Epithelial cell of esophagus (primary cell): Measurements from ENCODE around the gene ITPR1.

Source experiments
- DNase-seq: peaks from one replicate; pipeline ENCODE4 v3.0.0; 2010; ENCODE audit warnings: low read depth
- H3K4me3 ChIP-seq: 2 replicates; pipeline ENCODE4 v1.5.1; 2011; ENCODE audit warnings: mild to moderate bottlenecking, low read length, control low read depth
- TF ChIP-seq, protein P1 (sequence below): IDR thresholded peaks from 2 replicates; pipeline ENCODE4 v1.5.1; 2011; ENCODE audit warnings: low read depth, mild to moderate bottlenecking, low read length, control low read depth, inconsistent platforms; ENCODE audit not compliant: insufficient read depth; ENCODE audit errors: missing control alignments

Gene ITPR1

GRCh38 chr3:4804161-4805058, 311.3 kb downstream of the ITPR1 start:
- DNase-seq, result peak; percentile 53
- TF ChIP-seq, protein P1, sequence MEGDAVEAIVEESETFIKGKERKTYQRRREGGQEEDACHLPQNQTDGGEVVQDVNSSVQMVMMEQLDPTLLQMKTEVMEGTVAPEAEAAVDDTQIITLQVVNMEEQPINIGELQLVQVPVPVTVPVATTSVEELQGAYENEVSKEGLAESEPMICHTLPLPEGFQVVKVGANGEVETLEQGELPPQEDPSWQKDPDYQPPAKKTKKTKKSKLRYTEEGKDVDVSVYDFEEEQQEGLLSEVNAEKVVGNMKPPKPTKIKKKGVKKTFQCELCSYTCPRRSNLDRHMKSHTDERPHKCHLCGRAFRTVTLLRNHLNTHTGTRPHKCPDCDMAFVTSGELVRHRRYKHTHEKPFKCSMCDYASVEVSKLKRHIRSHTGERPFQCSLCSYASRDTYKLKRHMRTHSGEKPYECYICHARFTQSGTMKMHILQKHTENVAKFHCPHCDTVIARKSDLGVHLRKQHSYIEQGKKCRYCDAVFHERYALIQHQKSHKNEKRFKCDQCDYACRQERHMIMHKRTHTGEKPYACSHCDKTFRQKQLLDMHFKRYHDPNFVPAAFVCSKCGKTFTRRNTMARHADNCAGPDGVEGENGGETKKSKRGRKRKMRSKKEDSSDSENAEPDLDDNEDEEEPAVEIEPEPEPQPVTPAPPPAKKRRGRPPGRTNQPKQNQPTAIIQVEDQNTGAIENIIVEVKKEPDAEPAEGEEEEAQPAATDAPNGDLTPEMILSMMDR, result no peak
- H3K4me3 ChIP-seq, result no peak overlapping the region

GRCh38 chr3:4805662-4806061, 312.5 kb downstream of the ITPR1 start:
- DNase-seq, result no peak
- TF ChIP-seq, protein P1, result no peak

GRCh38 chr3:4806535-4807108, 313.5 kb downstream of the ITPR1 start:
- TF ChIP-seq, protein P1, result no peak
- H3K4me3 ChIP-seq, result no peak overlapping the region
- no peak for DNase-seq

More at GRCh38 chr3:4805662-4806061, 312.5 kb downstream of the ITPR1 start:
- H3K4me3 ChIP-seq, result no peak overlapping the region

DNA sequence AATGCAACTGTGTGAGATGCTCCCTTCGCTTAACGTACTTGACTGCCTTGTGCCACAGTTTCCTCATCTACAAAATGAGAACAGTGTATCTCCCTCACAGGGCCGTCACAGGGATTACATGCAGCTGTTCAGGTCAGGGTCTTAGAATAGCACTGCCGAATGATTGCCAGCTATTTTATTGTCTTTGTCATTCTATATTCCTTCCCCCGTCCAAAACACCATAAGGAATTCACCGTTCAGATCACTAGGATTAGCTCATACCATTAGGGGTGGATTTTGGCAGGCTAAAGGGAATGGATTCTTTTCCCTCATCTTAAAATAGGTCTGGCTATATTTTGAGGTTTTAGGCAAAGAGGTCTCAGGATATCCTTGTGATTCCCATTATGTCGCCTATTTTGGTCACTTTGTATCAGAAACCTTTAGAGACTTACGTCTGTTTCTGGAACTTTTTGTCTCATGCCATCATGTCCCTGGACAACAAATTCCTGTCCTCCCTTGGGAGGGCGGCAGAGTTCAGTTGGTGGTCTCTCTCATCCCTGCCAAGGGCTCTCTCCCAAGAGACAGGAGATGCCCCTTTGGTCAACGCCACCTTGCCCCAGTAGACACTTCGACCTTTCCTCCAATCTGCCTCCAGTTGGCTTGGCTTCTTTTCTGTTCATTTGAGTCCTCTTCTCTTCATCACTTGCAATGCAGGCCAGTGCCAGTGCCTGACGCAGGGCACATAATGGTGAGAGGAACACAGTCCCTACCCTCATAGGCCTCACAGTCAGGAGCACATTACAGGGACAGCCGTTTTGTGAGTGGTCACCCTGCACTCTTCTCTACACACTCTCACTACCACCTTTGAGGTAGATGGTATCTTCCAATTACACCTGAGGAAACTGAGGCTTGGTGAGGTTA, 314.5 kb downstream of the ITPR1 start:
- no peak for DNase-seq
- H3K4me3 ChIP-seq, result no peak overlapping the region
- TF ChIP-seq, protein P1, result no peak

- TF ChIP-seq, protein P1, result no peak
- no peak overlapping the region for H3K4me3 ChIP-seq
- DNase-seq, result no peak
These were observed 315.5 kb downstream of the ITPR1 start for GRCh38 chr3:4808637-4809036.

DNA sequence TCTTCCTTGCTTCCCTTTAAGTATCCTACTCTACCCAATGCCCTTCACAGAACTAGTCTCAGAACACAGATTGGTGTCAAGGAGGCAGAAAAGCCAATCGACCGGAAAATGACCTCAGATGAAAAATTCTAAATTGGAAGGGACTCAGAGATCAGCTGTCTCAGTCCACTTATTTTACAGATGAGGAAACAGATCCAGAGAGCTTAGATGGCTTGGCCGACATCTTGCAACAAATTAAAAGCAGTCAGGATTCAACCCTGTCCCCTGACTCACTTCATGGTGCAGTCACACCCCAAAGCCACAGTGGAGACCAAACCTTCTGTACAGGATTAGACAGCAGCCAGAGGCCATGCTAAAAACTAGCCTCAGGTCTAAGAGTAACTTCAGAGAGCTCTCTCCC, 316.8 kb downstream of the ITPR1 start:
- DNase-seq, result peak; percentile 26
- no peak overlapping the region for H3K4me3 ChIP-seq
- TF ChIP-seq, protein P1, result no peak
